Measurements from ENCODE around the gene PIAS1. TPM values are rescaled to one million over a fixed set of nuclear protein-coding genes. Genes with fewer than 3 reads are reported as not detected.

Gene PIAS1
- total and polyA plus RNA-seq, 2 donors (not counting 1 experiment from before 2014, with no cell fraction given): 28.8 to 87.3 TPM

DNA sequence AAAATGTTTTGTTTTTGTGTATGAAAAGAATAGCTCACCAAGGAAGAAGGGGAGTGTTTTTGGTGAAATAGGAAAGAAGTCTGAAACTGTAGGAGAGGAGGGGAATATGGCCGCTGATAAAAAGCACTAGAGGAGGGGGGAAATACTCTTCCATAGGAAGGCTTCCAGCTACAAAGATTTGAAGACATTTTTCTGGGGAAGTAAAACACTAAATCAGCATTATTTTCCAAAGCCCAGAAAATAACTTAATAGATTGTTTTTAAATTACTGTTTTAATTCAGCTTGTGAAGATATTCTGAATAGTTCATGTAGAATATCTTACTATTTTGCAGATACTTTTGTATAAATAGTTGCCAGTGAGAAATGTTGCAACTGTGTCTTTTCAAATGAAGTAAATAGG lies 96.1 kb downstream of the PIAS1 start:
- no CpG with 5 or more reads among the region's 1 CpG for WGBS (ENCODE audit: insufficient coverage)
- intact Hi-C loops (cut with micrococcal nuclease): no loop called here
- no peak overlapping the region for H3K27ac Mint-ChIP-seq
- POLR2A ChIA-PET: no interaction called here
- CTCF ChIA-PET: no interaction called here
- no peaks in the 10 kb centered on the region for H3K9me3 Mint-ChIP-seq (ENCODE audit: insufficient read depth)
- H3K4me3 ChIP-seq (ENCODE audit: control extremely low read depth in 1 of 5, extremely low read depth in 1 of 5, insufficient read depth in 1 of 5, low read depth in 2 of 5, low read length in 4 of 5): no peak overlapping the region
- no peak for ATAC-seq (ENCODE audit: low read depth)
- H3K36me3 ChIP-seq (replicated peaks in 1 of 2; ENCODE audit: control extremely low read depth in 1 of 2, control insufficient read depth in 1 of 2, extremely low read depth in 1 of 2, insufficient read depth in 2 of 2, low read length in 1 of 2): peaks cover 17 to 52% of the 10 kb centered on the region in 2 experiments
- TF ChIP-seq EZH2 (IDR thresholded peaks at IDR 0.05; ENCODE audit: borderline replicate concordance, insufficient read depth, low read depth, low read length, poor library complexity, severe bottlenecking): no peak
- TF ChIP-seq, protein P1, sequence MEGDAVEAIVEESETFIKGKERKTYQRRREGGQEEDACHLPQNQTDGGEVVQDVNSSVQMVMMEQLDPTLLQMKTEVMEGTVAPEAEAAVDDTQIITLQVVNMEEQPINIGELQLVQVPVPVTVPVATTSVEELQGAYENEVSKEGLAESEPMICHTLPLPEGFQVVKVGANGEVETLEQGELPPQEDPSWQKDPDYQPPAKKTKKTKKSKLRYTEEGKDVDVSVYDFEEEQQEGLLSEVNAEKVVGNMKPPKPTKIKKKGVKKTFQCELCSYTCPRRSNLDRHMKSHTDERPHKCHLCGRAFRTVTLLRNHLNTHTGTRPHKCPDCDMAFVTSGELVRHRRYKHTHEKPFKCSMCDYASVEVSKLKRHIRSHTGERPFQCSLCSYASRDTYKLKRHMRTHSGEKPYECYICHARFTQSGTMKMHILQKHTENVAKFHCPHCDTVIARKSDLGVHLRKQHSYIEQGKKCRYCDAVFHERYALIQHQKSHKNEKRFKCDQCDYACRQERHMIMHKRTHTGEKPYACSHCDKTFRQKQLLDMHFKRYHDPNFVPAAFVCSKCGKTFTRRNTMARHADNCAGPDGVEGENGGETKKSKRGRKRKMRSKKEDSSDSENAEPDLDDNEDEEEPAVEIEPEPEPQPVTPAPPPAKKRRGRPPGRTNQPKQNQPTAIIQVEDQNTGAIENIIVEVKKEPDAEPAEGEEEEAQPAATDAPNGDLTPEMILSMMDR (IDR thresholded peaks at IDR 0.05): no peak
- no peaks in the 10 kb centered on the region for H3K4me1 ChIP-seq (ENCODE audit: control insufficient read depth in 2 of 2, insufficient read depth in 2 of 2, low read length in 2 of 2)
- H3K9ac ChIP-seq (ENCODE audit: low read length): no peak overlapping the region
- H3K4me2 ChIP-seq (replicated peaks; ENCODE audit: low read depth, low read length, poor library complexity, severe bottlenecking): no peak overlapping the region
- H2AFZ ChIP-seq (ENCODE audit: insufficient read depth, low read depth, low read length, poor library complexity, severe bottlenecking): no peak overlapping the region
- no peak for DNase-seq
- no peak overlapping the region for H3K4me3 Mint-ChIP-seq
- H4K20me1 ChIP-seq (ENCODE audit: control insufficient read depth, insufficient read depth, low read length, poor library complexity, severe bottlenecking): peaks cover 16% of the 10 kb centered on the region
- H3K27ac ChIP-seq (ENCODE audit: low read length in 2 of 2): no peak overlapping the region
- no peaks in the 10 kb centered on the region for H3K4me1 Mint-ChIP-seq
- H3K27me3 ChIP-seq (replicated peaks in 1 of 4; ENCODE audit: control extremely low read depth in 1 of 4, control insufficient read depth in 3 of 4, insufficient read depth in 4 of 4, low read length in 3 of 4): no peaks in the 10 kb centered on the region
- H3K27me3 Mint-ChIP-seq: no peaks in the 10 kb centered on the region
- H3K9me3 ChIP-seq (ENCODE audit: control extremely low read depth in 1 of 3, control insufficient read depth in 2 of 3, insufficient read depth in 1 of 3, low read length in 2 of 3): no peaks in the 10 kb centered on the region
- H3K79me2 ChIP-seq (ENCODE audit: control insufficient read depth, insufficient read depth, low read length): peaks cover 10% of the 10 kb centered on the region

DNA sequence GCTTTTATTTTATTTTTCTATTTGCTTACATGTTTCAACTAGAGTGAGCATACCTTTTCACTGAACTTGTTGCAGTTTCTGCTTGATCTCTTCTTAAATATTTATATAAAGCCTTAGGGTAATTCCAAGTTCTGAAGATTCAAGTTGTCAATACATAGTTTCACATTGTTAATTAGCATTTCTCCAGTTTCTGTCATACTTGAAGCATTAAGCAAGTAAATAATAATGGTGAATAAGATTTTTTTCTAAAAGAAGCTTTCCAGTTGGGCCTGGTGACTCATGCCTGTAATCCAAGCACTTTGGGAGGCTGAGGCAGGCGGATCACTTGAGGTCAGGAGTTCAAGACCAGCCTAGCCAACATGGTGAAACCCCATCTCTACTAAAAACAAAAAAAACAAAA lies 97.2 kb downstream of the PIAS1 start:
- peaks cover 17 to 56% of the 10 kb centered on the region in 2 experiments for H3K36me3 ChIP-seq (replicated peaks in 1 of 2; ENCODE audit: control extremely low read depth in 1 of 2, control insufficient read depth in 1 of 2, extremely low read depth in 1 of 2, insufficient read depth in 2 of 2, low read length in 1 of 2)
- H3K4me1 ChIP-seq (ENCODE audit: control insufficient read depth in 2 of 2, insufficient read depth in 2 of 2, low read length in 2 of 2): no peaks in the 10 kb centered on the region
- H3K9ac ChIP-seq (ENCODE audit: low read length): no peak overlapping the region
- CTCF ChIA-PET: interaction anchor here (0.7 to 5.5 kb wide), 2 partner anchors 96 to 289 kb away, joined by 3 to 61 read pairs; no protein-coding TSS in a partner anchor
- Mint-ChIP-seq H3K4me1 (no peaks in the 10 kb centered on the region), H3K27me3 (no peaks in the 10 kb centered on the region), H3K4me3 (no peak overlapping the region), H3K9me3 (ENCODE audit: insufficient read depth) (no peaks in the 10 kb centered on the region), H3K27ac (no peak overlapping the region)
- ATAC-seq (ENCODE audit: low read depth) (no peak), DNase-seq (no peak)
- H3K27me3 ChIP-seq (replicated peaks in 1 of 4; ENCODE audit: control extremely low read depth in 1 of 4, control insufficient read depth in 3 of 4, insufficient read depth in 4 of 4, low read length in 3 of 4): no peaks in the 10 kb centered on the region
- H3K9me3 ChIP-seq (ENCODE audit: control extremely low read depth in 1 of 3, control insufficient read depth in 2 of 3, insufficient read depth in 1 of 3, low read length in 2 of 3): no peaks in the 10 kb centered on the region
- no peak overlapping the region for H3K4me2 ChIP-seq (replicated peaks; ENCODE audit: low read depth, low read length, poor library complexity, severe bottlenecking)
- peaks cover 10% of the 10 kb centered on the region for H3K79me2 ChIP-seq (ENCODE audit: control insufficient read depth, insufficient read depth, low read length)
- 78% methylated on average over 1 of the region's 1 CpG for WGBS (ENCODE audit: insufficient coverage)
- no peak overlapping the region for H2AFZ ChIP-seq (ENCODE audit: insufficient read depth, low read depth, low read length, poor library complexity, severe bottlenecking)
- H4K20me1 ChIP-seq (ENCODE audit: control insufficient read depth, insufficient read depth, low read length, poor library complexity, severe bottlenecking): peaks cover 20% of the 10 kb centered on the region
- POLR2A ChIA-PET: interaction anchor here (0.6 kb wide), 2 partner anchors 9 to 258 kb away, joined by 3 read pairs; no protein-coding TSS in a partner anchor
- intact Hi-C loops (cut with micrococcal nuclease): no loop called here
- no peak overlapping the region for H3K4me3 ChIP-seq (ENCODE audit: control extremely low read depth in 1 of 5, extremely low read depth in 1 of 5, insufficient read depth in 1 of 5, low read depth in 2 of 5, low read length in 4 of 5)
- no peak overlapping the region for H3K27ac ChIP-seq (ENCODE audit: low read length in 2 of 2)
- TF ChIP-seq, protein P1 (IDR thresholded peaks at IDR 0.05): no peak
- no peak for TF ChIP-seq EZH2 (IDR thresholded peaks at IDR 0.05; ENCODE audit: borderline replicate concordance, insufficient read depth, low read depth, low read length, poor library complexity, severe bottlenecking)
